GM13977 (cell line): ENCODE data around the gene GDPGP1.

Experiments
- DNase-seq: peaks from one replicate; pipeline ENCODE4 v3.0.0; 2012; ENCODE audit warnings: low spot score
- CTCF ChIP-seq: IDR thresholded peaks from 2 replicates; pipeline ENCODE4 v1.5.1; 2012; ENCODE audit warnings: mild to moderate bottlenecking, control low read depth; ENCODE audit not compliant: insufficient read depth; ENCODE audit errors: extremely low read depth, missing control alignments
- in situ Hi-C: fragments of 300-500 bp; cut with MboI; formaldehyde crosslinking; loops from one replicate; pipeline ENCODE4 v1.12.0; 2022; ENCODE audit warnings: low sequenced_read_pairs, low pct_unique_long_range_greater_than_20kb, mixed read lengths, inconsistent platforms; ENCODE audit not compliant: unreplicated experiment

Gene GDPGP1

GRCh38 chr15:90261811-90262210, 27.8 kb downstream of the GDPGP1 start:
- DNase-seq, result no peak
- in situ Hi-C loops, result no loop called here
- TF ChIP-seq CTCF, result no peak

- no peak for TF ChIP-seq CTCF
- in situ Hi-C loops, result no loop called here
- DNase-seq, result no peak
Observed at GRCh38 chr15:90262426-90262825, 28.4 kb downstream of the GDPGP1 start.

GRCh38 chr15:90264671-90265070, 30.7 kb downstream of the GDPGP1 start:
- in situ Hi-C loops, result no loop called here
- TF ChIP-seq CTCF, result no peak
- DNase-seq, result no peak

- peak; percentile 90 for DNase-seq
- in situ Hi-C loops, result no loop called here
- no peak for TF ChIP-seq CTCF
Observed at GRCh38 chr15:90265271-90266060, 31.5 kb downstream of the GDPGP1 start, which contains the start of gene NGRN. Gene NGRN (plus strand): TSS chr15:90265672. CDS start chr15:90265713, 41 bp downstream.

- peak; percentile 29 for DNase-seq
- in situ Hi-C loops, result no loop called here
- TF ChIP-seq CTCF, result no peak
Observed at GRCh38 chr15:90266061-90266431, 32.0 kb downstream of the GDPGP1 start.

GRCh38 chr15:90266485-90266884, 32.5 kb downstream of the GDPGP1 start:
- no peak for TF ChIP-seq CTCF
- DNase-seq, result no peak
- in situ Hi-C loops, result no loop called here
